Inferior parietal cortex (tissue), 1 donor: Measurements from ENCODE around the gene RNF138.
"Not testable (repeated sequence)": the region's sequence is repeated elsewhere in the genome, so short reads cannot be mapped to it uniquely, and the experiment has no call there.

Experiments
- DNase-seq: peaks from one replicate; pipeline ENCODE4 v3.0.0-alpha.2; 2016; ENCODE audit errors: extremely low spot score

The RNF138 gene

GRCh38 chr18:32173654-32174053 is 82.0 kb downstream of the RNF138 start:
- DNase-seq: no peak

GRCh38 chr18:32174719-32175118 is 83.0 kb downstream of the RNF138 start:
- no peak for DNase-seq

GRCh38 chr18:32175265-32175664 is 83.6 kb downstream of the RNF138 start:
- peak; percentile 20 for DNase-seq

- DNase-seq: not testable (repeated sequence)
Observed at GRCh38 chr18:32176745-32177144, 85.1 kb downstream of the RNF138 start.

- no peak for DNase-seq
Observed at GRCh38 chr18:32177530-32177929, 85.9 kb downstream of the RNF138 start.
